NOMO-1 (cell line): ENCODE results near the gene PSMA1.
"Not testable (repeated sequence)": the region's sequence is repeated elsewhere in the genome, so short reads cannot be mapped to it uniquely, and the experiment has no call there.

Experiments
- DNase-seq, 2 experiments: peaks; one replicate each; lab custom pipeline; 2025; ENCODE audit not compliant: unreplicated experiment in 2 of 2; lab: John Stamatoyannopoulos, UW

The PSMA1 gene

DNA sequence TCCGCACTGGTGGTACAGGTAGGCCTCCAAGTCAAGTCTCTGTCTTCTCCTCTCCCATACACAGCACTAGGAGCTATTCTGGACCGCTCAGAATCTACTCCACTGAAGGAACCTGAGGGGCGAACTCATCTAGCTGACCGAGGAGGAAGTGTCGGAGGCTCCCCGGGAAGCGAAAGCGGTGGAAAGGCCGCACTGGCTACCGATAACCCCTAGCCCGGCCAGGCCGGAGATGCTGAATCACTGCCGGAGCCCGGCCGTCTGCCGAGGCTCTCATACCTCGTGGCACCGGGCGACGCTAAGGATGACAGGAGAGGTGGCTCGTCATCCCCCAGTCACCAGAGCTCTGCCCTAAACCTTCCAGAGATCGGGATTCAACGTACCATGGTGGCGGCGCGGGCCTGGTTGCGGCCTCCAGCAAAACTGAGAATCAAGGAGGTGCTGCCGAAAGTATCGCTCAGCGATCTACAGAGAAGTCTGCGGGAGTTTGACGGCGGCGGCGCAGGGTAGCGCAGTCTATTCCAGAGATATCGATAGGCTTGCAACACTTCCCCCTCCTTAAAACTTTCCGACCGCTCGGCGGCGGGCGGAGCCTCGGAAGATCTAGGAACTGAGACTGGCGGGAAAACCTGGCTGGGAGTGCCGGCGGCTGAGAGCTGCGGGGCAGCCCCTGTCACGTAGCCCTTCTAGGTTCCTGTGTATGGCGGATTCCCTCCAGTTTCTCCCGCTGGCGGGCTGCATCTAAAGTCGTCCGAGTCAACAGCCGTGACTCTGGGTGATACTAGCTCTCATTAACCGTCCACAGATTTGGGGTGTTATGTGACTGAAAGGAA lies at the start of gene PSMA1:
PSMA1 (minus strand) TSS at position 470 of the 830 bp plus-strand sequence; CDS start at position 383, 87 bp downstream.
- peak; percentile 95 to 98 for DNase-seq

GRCh38 chr11:14569516-14569915 lies 49.3 kb upstream of the PSMA1 start:
- DNase-seq: not testable (repeated sequence)

DNA sequence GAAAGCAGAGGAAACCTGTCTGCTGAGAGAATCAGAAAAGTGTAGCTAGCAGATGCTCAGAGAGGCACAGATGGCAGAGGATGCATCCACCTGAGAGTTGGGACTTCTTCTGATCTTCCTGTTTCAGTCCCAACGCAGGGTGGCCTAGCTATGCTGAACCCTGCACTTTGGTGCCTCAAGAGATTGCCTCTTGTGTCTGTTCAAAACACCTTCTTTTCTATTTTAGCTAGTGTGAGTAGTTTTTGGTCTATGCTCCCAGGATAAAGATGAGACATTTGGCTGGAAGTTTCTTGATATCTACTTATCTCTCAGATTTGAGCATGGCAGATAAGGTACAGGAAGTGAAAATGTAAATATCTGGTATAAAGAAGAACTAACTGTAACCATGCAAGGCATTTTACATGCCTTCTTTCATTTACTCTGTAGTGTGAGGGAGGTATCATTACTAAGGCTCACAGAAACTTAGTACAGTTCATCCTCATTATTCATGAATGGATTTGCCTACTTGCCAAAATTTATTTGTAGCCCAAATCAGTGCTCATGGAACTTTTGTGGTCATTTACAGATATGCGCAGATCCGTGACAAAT lies 47.0 kb upstream of the PSMA1 start:
- no peak for DNase-seq

GRCh38 chr11:14566331-14567063 lies 46.3 kb upstream of the PSMA1 start:
- DNase-seq: no peak

DNA sequence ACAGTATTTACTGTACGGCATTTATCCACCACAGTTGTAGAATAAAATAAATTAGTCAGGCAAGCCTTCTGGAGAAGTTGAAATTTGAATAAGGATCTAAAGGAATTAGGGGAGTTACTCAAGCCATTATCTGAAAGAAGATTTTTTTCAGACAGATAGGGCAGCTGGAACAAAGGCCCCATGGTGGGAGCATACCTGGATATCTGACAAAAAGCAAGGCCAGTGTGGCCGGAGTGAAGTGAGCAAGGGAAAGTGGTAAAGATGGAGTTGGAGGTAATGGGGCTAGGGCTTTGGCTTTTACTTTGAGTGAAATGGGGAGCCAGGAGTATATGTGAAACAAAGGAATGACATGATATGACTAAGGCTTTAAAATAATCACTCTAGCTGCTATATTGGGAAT lies 45.7 kb upstream of the PSMA1 start:
- no peak for DNase-seq

GRCh38 chr11:14555818-14556217 lies 35.6 kb upstream of the PSMA1 start:
- no peak for DNase-seq

- DNase-seq: peak; percentile 10 to 11
Measured at GRCh38 chr11:14554959-14555358, 34.8 kb upstream of the PSMA1 start.

DNA sequence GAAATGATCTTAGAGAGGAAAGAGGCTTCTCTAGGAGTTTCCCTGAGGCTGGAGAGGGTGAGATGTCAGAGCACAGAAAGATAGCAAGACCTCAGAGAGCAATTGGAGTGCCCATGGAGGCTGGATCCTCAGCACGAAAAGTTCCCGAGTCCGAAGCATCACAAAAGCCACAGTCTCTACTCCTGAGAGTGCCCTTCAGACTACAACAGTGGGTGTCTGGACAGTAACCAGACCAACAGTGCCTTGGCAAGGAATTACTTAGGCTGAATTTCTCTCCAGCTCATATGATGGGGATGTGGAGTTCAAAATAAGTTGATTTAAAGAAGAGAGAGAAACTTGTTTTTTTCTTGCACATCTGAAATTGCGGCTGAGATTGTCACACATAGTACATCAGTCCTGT lies 31.9 kb upstream of the PSMA1 start:
- no peak for DNase-seq

DNA sequence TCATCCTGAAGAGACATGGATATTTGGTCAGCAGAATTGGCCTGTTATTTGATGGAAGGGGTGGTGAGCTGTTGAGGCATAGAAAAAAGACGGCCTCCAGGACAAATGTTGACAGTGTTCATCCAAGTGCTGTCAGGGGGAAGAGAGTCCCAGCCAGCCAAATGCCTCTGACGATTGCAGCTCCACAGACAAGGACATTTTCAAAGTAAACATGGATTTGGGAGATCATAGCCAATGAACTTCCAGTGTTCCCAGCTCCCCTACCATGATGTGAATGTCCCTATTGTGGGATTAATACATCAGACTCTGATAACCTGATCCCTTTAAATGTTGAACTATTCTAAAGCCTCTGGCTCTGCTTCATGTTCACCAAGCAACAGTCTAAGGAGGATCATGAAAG lies 31.2 kb upstream of the PSMA1 start:
- no peak for DNase-seq

- DNase-seq: no peak
Measured at GRCh38 chr11:14549891-14550290, 29.7 kb upstream of the PSMA1 start.

DNA sequence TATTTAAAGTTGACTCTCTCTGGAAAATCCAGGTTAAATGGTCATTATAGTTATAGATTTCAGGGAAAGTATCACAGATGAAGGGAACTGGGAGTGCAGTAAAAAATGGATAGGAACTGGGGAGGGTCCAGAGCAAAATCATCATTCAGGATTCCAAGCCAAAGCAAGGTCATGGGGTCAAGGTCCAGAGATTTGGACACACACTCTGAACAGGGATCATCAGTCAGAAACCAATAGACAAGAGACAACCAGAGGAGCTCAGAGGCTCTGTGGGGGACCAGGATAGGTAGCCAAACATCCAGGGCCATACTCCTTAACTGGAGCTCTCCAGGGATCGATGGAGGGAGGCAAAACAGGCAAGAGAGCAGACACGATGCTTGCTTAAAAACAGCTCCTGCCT lies 27.3 kb upstream of the PSMA1 start:
- DNase-seq: no peak

GRCh38 chr11:14546672-14547071 lies 26.5 kb upstream of the PSMA1 start:
- DNase-seq: no peak

DNA sequence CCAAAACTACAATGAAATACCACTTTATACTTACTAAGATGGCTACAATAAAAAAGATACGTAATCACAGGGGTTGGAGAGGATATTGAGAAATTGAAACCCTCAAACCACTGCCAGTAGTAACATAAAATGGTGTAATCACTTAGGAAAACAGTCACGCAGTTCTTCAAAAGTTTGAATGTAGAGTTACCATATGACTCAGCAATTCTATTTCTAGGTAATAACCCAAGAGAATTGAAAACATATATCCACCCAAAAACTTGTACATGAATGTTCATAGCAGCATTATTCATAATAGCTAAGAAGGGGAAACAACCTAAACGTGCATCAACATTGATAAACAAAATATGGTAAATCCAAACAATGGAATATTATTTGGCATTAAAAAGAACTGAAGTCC lies 24.4 kb upstream of the PSMA1 start:
- peak; percentile 46 to 97 for DNase-seq

DNA sequence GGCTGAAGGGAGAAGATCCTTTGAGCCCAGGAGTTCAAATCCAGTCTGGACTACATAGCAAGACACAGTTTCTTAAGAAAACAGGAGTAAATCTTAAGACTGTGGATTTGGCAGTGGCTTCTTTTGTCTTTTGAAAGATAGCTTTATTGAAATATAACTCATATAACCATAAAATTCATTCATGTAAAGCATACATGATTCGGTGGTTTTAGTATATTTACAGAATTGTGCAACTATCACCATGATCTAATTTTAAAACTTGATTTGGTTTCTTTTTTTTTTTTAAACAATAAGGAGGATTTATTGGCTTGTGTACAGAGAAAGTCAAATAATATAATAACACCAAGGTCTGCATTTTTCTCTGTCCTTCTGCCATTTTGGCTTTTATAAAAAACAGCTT lies 23.1 kb upstream of the PSMA1 start:
- DNase-seq: peak in 1 of 2 experiments; percentile 1

- DNase-seq: peak; percentile 56 to 74
Measured at GRCh38 chr11:14542324-14542723, 22.1 kb upstream of the PSMA1 start.

DNA sequence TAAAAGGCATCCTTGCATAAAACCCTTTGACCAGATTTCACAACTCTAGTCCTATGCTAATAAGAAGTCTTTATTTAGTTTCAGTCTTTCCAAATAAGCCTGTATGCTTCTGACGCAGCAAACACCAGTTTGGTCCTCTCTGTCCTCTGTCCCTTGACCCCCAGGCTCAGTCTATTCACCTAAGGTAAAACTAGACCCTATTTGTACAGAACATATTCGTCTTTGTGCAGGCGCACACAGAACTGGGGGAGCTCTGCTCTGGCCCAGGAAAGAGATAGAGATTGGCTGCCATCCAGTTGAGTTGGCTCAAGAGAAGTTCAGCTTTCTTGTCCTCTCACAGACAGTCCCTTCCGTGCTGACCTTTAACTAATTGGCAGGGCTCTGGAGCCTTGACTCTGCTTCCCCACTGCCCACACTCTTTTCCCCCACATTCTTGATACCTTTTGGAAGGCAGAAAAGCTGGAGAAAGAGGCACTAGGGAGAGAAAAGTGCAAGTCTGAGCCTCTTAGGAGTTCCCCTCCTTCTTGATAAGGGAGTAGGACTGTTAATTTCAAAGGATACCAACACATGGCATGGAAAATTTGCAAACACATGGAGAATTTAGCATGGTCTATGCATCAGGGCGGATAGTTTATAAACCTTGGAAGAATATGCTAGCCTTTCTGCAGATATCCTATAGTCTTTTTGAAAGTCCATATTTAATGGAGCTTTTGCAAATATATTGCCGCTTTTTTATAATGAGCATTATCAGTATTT lies 21.2 kb upstream of the PSMA1 start:
- peak in 1 of 2 experiments; percentile 63 for DNase-seq

GRCh38 chr11:14539982-14540421 lies 19.8 kb upstream of the PSMA1 start:
- DNase-seq: peak in 1 of 2 experiments; percentile 5

DNA sequence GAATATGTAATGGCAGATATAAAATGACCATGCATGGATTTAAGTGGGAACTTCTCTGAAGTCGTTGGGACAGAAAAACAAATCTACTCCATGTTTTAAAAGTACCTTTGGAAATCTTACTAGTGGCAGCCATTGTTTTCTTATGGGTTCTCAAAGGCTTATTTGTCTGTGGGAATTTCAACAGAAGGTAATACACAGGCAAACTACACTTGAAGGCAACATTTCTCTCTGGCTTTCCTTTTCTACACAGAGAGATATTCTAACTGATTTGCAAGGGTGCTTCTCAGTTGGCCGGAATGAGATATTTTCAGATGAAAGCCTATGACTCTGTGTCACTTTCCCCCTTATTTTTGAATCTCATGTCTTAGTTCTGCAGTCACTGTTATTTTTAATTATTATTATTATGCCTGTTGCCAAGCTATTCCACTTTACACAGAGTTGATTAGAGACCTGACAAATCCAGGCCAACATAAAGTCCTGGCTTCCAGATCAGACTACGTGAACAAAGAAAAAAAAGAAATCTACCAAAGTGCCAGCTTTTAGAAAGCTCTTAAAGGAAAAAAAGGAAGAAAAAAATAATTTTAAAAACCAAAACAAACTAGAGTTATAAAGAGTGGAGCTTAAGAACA lies 18.9 kb upstream of the PSMA1 start:
- no peak for DNase-seq

GRCh38 chr11:14538271-14538925 lies 18.2 kb upstream of the PSMA1 start:
- DNase-seq: no peak

DNA sequence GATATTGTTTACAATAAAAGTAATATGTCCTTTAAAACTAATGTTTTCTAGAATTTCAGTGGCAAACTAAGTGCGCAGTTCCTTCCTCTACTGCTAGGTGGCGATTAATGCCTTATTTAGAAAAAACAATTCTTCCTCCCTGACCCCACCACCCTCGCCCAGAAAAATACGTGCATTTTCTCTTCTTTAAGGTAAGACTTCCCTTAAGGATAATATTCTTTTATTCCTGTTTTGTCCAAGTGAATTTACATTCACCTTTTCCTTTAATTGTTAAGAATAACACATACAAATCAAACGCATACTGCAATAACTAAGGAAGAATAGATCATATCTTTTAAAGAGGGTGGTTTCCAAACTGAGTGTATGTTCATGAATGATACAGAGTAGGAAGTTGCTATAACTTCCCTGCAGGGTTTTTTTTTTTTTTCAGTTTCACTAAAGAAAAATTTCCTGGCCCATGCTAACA lies 17.0 kb upstream of the PSMA1 start:
- peak; percentile 48 to 56 for DNase-seq
